H9 (cell line): ENCODE results near the gene C2CD2. TPM values are rescaled to one million over a fixed set of nuclear protein-coding genes. Genes with fewer than 3 reads are reported as not detected.

ENCODE experiments used
- DNase-seq: peaks from one replicate; pipeline ENCODE4 v3.0.0-alpha.2; 2017
- H2AFZ ChIP-seq: one replicate; pipeline ENCODE4 v1.6.1; 2013; ENCODE audit warnings: mild to moderate bottlenecking, low read length, control low read depth, moderate library complexity
- H2AK5ac ChIP-seq: 2 replicates; pipeline ENCODE4 v1.6.1; 2013; ENCODE audit warnings: low read length, control low read depth, mixed read lengths; ENCODE audit not compliant: insufficient read length
- H2BK120ac ChIP-seq: one replicate; pipeline ENCODE4 v1.6.1; 2013; ENCODE audit warnings: low read depth, mild to moderate bottlenecking, low read length, control low read depth, inconsistent platforms; ENCODE audit not compliant: poor library complexity, severe bottlenecking
- H2BK12ac ChIP-seq: 2 replicates; pipeline ENCODE4 v1.6.1; 2013; ENCODE audit warnings: low read length, control low read depth, mixed read lengths, low read depth; ENCODE audit not compliant: insufficient read length
- H2BK15ac ChIP-seq: 2 replicates; pipeline ENCODE4 v1.6.1; 2013; ENCODE audit warnings: low read depth, low read length, control low read depth
- H2BK20ac ChIP-seq: one replicate; pipeline ENCODE4 v1.6.1; 2013; ENCODE audit warnings: low read depth, mild to moderate bottlenecking, low read length, control low read depth, inconsistent platforms; ENCODE audit not compliant: poor library complexity, severe bottlenecking
- H2BK5ac ChIP-seq: 2 replicates; pipeline ENCODE4 v1.6.1; 2013; ENCODE audit warnings: low read length, control low read depth, mixed read lengths; ENCODE audit not compliant: insufficient read length
- H3K14ac ChIP-seq: 2 replicates; pipeline ENCODE4 v1.6.1; 2013; ENCODE audit warnings: low read length, control low read depth; ENCODE audit not compliant: insufficient read depth
- H3K18ac ChIP-seq: 2 replicates; pipeline ENCODE4 v1.6.1; 2013; ENCODE audit warnings: low read depth, mild to moderate bottlenecking, mixed read lengths, low read length, control low read depth; ENCODE audit not compliant: insufficient read length
- H3K23ac ChIP-seq: 2 replicates; pipeline ENCODE4 v1.6.1; 2013; ENCODE audit warnings: low read length, control low read depth, mixed read lengths, low read depth; ENCODE audit not compliant: insufficient read length
- H3K23me2 ChIP-seq: 2 replicates; pipeline ENCODE4 v1.6.1; 2013; ENCODE audit warnings: low read depth, mild to moderate bottlenecking, mixed read lengths, low read length, control low read depth; ENCODE audit not compliant: insufficient read length, poor library complexity, severe bottlenecking
- H3K27ac ChIP-seq: 2 replicates; pipeline ENCODE4 v1.5.1; 2013; ENCODE audit warnings: low read length, control low read depth, mixed read lengths, low read depth; ENCODE audit not compliant: insufficient read length
- H3K27me3 ChIP-seq: 2 replicates; pipeline ENCODE4 v1.6.1; 2013; ENCODE audit warnings: low read length, control low read depth, inconsistent platforms; ENCODE audit not compliant: insufficient read depth
- H3K4ac ChIP-seq: 2 replicates; pipeline ENCODE4 v1.6.1; 2013; ENCODE audit warnings: low read depth, mild to moderate bottlenecking, control low read depth, inconsistent platforms, low read length, moderate library complexity
- H3K4me1 ChIP-seq: 2 replicates; pipeline ENCODE4 v1.6.1; 2013; ENCODE audit warnings: low read length, control low read depth, inconsistent platforms; ENCODE audit not compliant: insufficient read depth
- H3K4me2 ChIP-seq: 2 replicates; pipeline ENCODE4 v1.6.1; 2013; ENCODE audit warnings: low read length, control low read depth, mixed read lengths; ENCODE audit not compliant: insufficient read length, insufficient read depth
- H3K56ac ChIP-seq: 2 replicates; pipeline ENCODE4 v1.6.1; 2013; ENCODE audit warnings: low read depth, mild to moderate bottlenecking, mixed read lengths, low read length, control low read depth; ENCODE audit not compliant: insufficient read length
- H3K79me1 ChIP-seq: 2 replicates; pipeline ENCODE4 v1.6.1; 2013; ENCODE audit warnings: low read depth, mild to moderate bottlenecking, moderate library complexity, low read length, control low read depth, inconsistent platforms; ENCODE audit not compliant: insufficient read depth, poor library complexity, severe bottlenecking
- H3K79me2 ChIP-seq: 2 replicates; pipeline ENCODE4 v1.6.1; 2013; ENCODE audit warnings: low read length, control low read depth, inconsistent platforms; ENCODE audit not compliant: insufficient read depth
- H3K9ac ChIP-seq: 2 replicates; pipeline ENCODE4 v1.6.1; 2013; ENCODE audit warnings: low read length, control low read depth, mixed read lengths; ENCODE audit not compliant: insufficient read length; ENCODE audit errors: extremely low read depth
- H3K9me3 ChIP-seq: one replicate; pipeline ENCODE4 v1.6.1; 2013; ENCODE audit warnings: low read depth, low read length, inconsistent platforms; ENCODE audit not compliant: control insufficient read depth
- H3T11ph ChIP-seq: one replicate; pipeline ENCODE4 v1.6.1; 2013; ENCODE audit warnings: mild to moderate bottlenecking, low read length, control low read depth, inconsistent platforms
- H4K20me1 ChIP-seq: one replicate; pipeline ENCODE4 v1.6.1; 2013; ENCODE audit not compliant: control insufficient read depth, insufficient read length, insufficient read depth
- H4K5ac ChIP-seq: 2 replicates; pipeline ENCODE4 v1.6.1; 2013; ENCODE audit warnings: low read depth, mild to moderate bottlenecking, mixed read lengths, low read length, control low read depth; ENCODE audit not compliant: insufficient read length
- H4K8ac ChIP-seq: replicated peaks from 2 replicates; pipeline ENCODE4 v1.6.1; 2013; ENCODE audit warnings: low read length, control low read depth, mixed read lengths, low read depth; ENCODE audit not compliant: insufficient read length
- H4K91ac ChIP-seq: 2 replicates; pipeline ENCODE4 v1.6.1; 2013; ENCODE audit warnings: low read depth, mild to moderate bottlenecking, moderate library complexity, mixed read lengths, low read length, control low read depth; ENCODE audit not compliant: insufficient read length
- H3K27ac Mint-ChIP-seq, 3 experiments: 2 replicates in 2 of 3; 3 replicates in 1 of 3; pipeline ENCODE4 v1.8.0; 2020 to 2021; ENCODE audit warnings: mixed read lengths in 3 of 3, mild to moderate bottlenecking in 1 of 3, moderate library complexity in 1 of 3
- H3K27me3 Mint-ChIP-seq: 2 replicates; pipeline ENCODE4 v1.8.0; 2021; ENCODE audit warnings: low read depth, mild to moderate bottlenecking, moderate library complexity, mixed read lengths
- H3K36me3 Mint-ChIP-seq, 3 experiments: 2 replicates in 2 of 3; 3 replicates in 1 of 3; pipeline ENCODE4 v1.8.0; 2020 to 2021; ENCODE audit warnings: low read depth in 3 of 3, mixed read lengths in 3 of 3; ENCODE audit not compliant: insufficient read depth in 1 of 3
- H3K4me1 Mint-ChIP-seq, 2 experiments: 2 replicates each; pipeline ENCODE4 v1.8.0; 2020; ENCODE audit warnings: mixed read lengths in 2 of 2
- H3K4me3 Mint-ChIP-seq, 2 experiments: 2 replicates in 1 of 2; 3 replicates in 1 of 2; pipeline ENCODE4 v1.8.0; 2020 to 2021; ENCODE audit warnings: mild to moderate bottlenecking in 2 of 2, mixed read lengths in 2 of 2, moderate library complexity in 1 of 2
- H3K9me3 Mint-ChIP-seq, 2 experiments: 2 replicates in 1 of 2; 3 replicates in 1 of 2; pipeline ENCODE4 v1.8.0; 2020; ENCODE audit warnings: mild to moderate bottlenecking in 2 of 2, mixed read lengths in 2 of 2, moderate library complexity in 1 of 2
- WGBS: extraction: QIAGEN DNeasy Blood & Tissue Kit; methylation state at CpG from one replicate; pipeline ENCODE4 v1.1.7; 2013; ENCODE audit warnings: missing lambda C conversion rate, low lambda C conversion rate, mixed read lengths; ENCODE audit not compliant: insufficient read length; ENCODE audit errors: extremely low coverage; 5-methylcytosine and 5-hydroxymethylcytosine counted together
- total RNA-seq: library from RNA; stranded (reverse); gene quantifications from 2 replicates; pipeline ENCODE4 v1.2.1, GENCODE V29; 2021
- TF ChIP-seq, protein P1 (sequence below): fragments of 200-600 bp; sonication (generic); conservative IDR thresholded peaks from 3 replicates; pipeline ENCODE4 v1.8.0; 2021; ENCODE audit warnings: antibody characterized with exemption, mild to moderate bottlenecking

Gene C2CD2
- total RNA-seq, 1 experiment from 2014 or later = 14.6 TPM

DNA sequence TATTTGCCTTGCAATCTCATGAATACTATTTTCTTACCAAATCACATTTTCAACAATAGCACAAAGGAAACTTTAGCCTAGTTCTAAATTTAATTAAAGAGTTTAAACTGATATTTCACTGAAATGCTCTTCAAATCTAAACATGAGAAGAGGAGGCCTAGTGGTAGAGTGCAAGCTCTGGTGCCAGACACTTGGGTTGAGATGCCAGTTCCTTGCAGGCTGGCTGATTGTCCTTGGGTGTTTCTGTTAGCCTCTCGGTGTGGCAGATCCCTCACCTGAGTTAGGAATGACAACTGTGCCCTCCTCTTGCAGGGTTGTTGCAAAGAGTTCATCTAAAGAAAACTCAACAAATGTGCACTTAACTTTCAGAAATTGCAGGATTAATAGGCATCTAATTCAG is 43.8 kb upstream of the C2CD2 start:
- Mint-ChIP-seq H3K4me3 (no peak overlapping the region), H3K4me1 (no peaks in the 10 kb centered on the region), H3K27me3 (no peaks in the 10 kb centered on the region), H3K9me3 (peaks cover 20 to 30% of the 10 kb centered on the region in 2 experiments), H3K36me3 (peaks cover 67 to 86% (median 77%) of the 10 kb centered on the region in 3 experiments), H3K27ac (no peak overlapping the region)
- H2BK15ac ChIP-seq = no peak overlapping the region
- no peaks in the 10 kb centered on the region for H4K20me1 ChIP-seq
- H3K56ac ChIP-seq = no peak overlapping the region
- H4K5ac ChIP-seq = no peak overlapping the region
- no peak overlapping the region for H2BK20ac ChIP-seq
- H3K27me3 ChIP-seq = no peaks in the 10 kb centered on the region
- H2BK12ac ChIP-seq = no peak overlapping the region
- no peak overlapping the region for H3T11ph ChIP-seq
- no peak overlapping the region for H4K8ac ChIP-seq
- H2BK120ac ChIP-seq = no peak overlapping the region
- 0 out of 2 replicates have a peak, but pooled peaks cover 3% of the 10 kb centered on the region for H3K79me2 ChIP-seq
- no peaks in the 10 kb centered on the region for H3K4me1 ChIP-seq
- peaks cover 11% of the 10 kb centered on the region for H3K9me3 ChIP-seq
- no peak overlapping the region for H3K18ac ChIP-seq
- DNase-seq = no peak
- TF ChIP-seq, protein P1, sequence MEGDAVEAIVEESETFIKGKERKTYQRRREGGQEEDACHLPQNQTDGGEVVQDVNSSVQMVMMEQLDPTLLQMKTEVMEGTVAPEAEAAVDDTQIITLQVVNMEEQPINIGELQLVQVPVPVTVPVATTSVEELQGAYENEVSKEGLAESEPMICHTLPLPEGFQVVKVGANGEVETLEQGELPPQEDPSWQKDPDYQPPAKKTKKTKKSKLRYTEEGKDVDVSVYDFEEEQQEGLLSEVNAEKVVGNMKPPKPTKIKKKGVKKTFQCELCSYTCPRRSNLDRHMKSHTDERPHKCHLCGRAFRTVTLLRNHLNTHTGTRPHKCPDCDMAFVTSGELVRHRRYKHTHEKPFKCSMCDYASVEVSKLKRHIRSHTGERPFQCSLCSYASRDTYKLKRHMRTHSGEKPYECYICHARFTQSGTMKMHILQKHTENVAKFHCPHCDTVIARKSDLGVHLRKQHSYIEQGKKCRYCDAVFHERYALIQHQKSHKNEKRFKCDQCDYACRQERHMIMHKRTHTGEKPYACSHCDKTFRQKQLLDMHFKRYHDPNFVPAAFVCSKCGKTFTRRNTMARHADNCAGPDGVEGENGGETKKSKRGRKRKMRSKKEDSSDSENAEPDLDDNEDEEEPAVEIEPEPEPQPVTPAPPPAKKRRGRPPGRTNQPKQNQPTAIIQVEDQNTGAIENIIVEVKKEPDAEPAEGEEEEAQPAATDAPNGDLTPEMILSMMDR = no peak
- no CpG with 5 or more reads among the region's 1 CpG for WGBS
- no peak overlapping the region for H2AFZ ChIP-seq
- H3K14ac ChIP-seq = no peak overlapping the region
- H3K27ac ChIP-seq = no peak overlapping the region
- H2AK5ac ChIP-seq = no peak overlapping the region
- no peak overlapping the region for H3K4me2 ChIP-seq
- H3K9ac ChIP-seq = no peak overlapping the region
- H4K91ac ChIP-seq = no peak overlapping the region
- H3K23ac ChIP-seq = no peak overlapping the region
- H2BK5ac ChIP-seq = no peak overlapping the region
- H3K23me2 ChIP-seq = no peaks in the 10 kb centered on the region
- H3K4ac ChIP-seq = no peak overlapping the region
- H3K79me1 ChIP-seq = peaks cover 5% of the 10 kb centered on the region
